ENCODE data around the gene RALGPS2. TPM values are rescaled to one million over a fixed set of nuclear protein-coding genes. Genes with fewer than 3 reads are reported as not detected.

Gene RALGPS2
- total and polyA plus RNA-seq, 2 experiments from 2014 or later = 8.1 to 31.2 TPM

GRCh38 chr1:178921499-178921898 is 196.5 kb downstream of the RALGPS2 start:
- Histone ChIP-seq H3K4me2 (no peak overlapping the region), H3F3A (replicated peaks; ENCODE audit: low read depth) (no peaks in the 10 kb centered on the region), H3K9me2 (ENCODE audit: insufficient read depth) (no peaks in the 10 kb centered on the region), H2AFZ (no peak overlapping the region), H3K79me2 (replicated peaks; ENCODE audit: insufficient read depth) (no peaks in the 10 kb centered on the region), H3K4me1 (ENCODE audit: insufficient read depth) (no peaks in the 10 kb centered on the region), H3K27me3 (ENCODE audit: insufficient read depth) (no peaks in the 10 kb centered on the region), H3K27ac (ENCODE audit: low read depth) (no peak overlapping the region), H4K20me1 (replicated peaks; ENCODE audit: insufficient read depth) (no peaks in the 10 kb centered on the region), H3K36me3 (ENCODE audit: insufficient read depth) (no peaks in the 10 kb centered on the region), H3K4me3 (no peak overlapping the region)
- TF ChIP-seq ETS1 (IDR thresholded peaks at IDR 0.05) (no peak), NANOG (IDR thresholded peaks at IDR 0.05; ENCODE audit: borderline replicate concordance) (no peak), REST (IDR thresholded peaks at IDR 0.05; ENCODE audit: unreplicated experiment) (no peak), CTCF (conservative IDR thresholded peaks at IDR 0.05; ENCODE audit: low read depth in 2 of 2) (no peak), STAT1 (IDR thresholded peaks at IDR 0.05; ENCODE audit: unreplicated experiment) (no peak), ZNF462 (CRISPR knock-in tag; IDR thresholded peaks at IDR 0.05) (no peak), JUNB (IDR thresholded peaks at IDR 0.05; ENCODE audit: unreplicated experiment) (no peak), ZNF114 (CRISPR knock-in tag; IDR thresholded peaks at IDR 0.05) (no peak), CREB1 (CRISPR knock-in tag; IDR thresholded peaks at IDR 0.05; ENCODE audit: low read depth) (no peak), EZH2 (IDR thresholded peaks at IDR 0.05; ENCODE audit: low read depth, unreplicated experiment) (no peak), EZH2phosphoT487 (IDR thresholded peaks at IDR 0.05; ENCODE audit: unreplicated experiment) (no peak), ZNF331 (CRISPR knock-in tag; IDR thresholded peaks at IDR 0.05; ENCODE audit: low read depth) (no peak), POLR2AphosphoS5 (IDR thresholded peaks at IDR 0.05; ENCODE audit: low read depth) (no peak)
- no peaks in the 10 kb centered on the region for H3K9me3 Mint-ChIP-seq
- H3K36me3 Mint-ChIP-seq (ENCODE audit: low read depth) = peaks cover 4% of the 10 kb centered on the region; the same call in 1 of the 3 replicates
- no peaks in the 10 kb centered on the region for H3K27me3 Mint-ChIP-seq (ENCODE audit: insufficient read depth, low read depth, poor library complexity)
- H3K27ac Mint-ChIP-seq = no peak overlapping the region
- ATAC-seq = no peak
- DNase-seq (ENCODE audit: low spot score) = no peak
- no peak overlapping the region for H3K4me3 Mint-ChIP-seq
- H3K4me1 Mint-ChIP-seq = peaks cover 4% of the 10 kb centered on the region; the same call in 2 of the 3 replicates

Data from GM23338 (cell line).